Stimulated activated CD4-positive, alpha-beta T cell treated with anti-CD3 and anti-CD28 coated beads, Interleukin-4, amount 100 ng/mL, for 1 hour (primary cell): ENCODE data around the gene ZNF883.
"Not testable (repeated sequence)": the region's sequence is repeated elsewhere in the genome, so short reads cannot be mapped to it uniquely, and the experiment has no call there.

Experiments used
- DNase-seq: peaks from one replicate; pipeline ENCODE4 v3.0.0-alpha.2; 2020

The ZNF883 gene

GRCh38 chr9:113011911-113012381 lies at the start of gene ZNF883:
TSS of gene ZNF883 (minus strand) at chr9:113012192.
- DNase-seq = peak; percentile 16

GRCh38 chr9:113061072-113061850 lies 49.3 kb upstream of the ZNF883 start:
- not testable (repeated sequence) for DNase-seq

GRCh38 chr9:113059581-113060284 lies 47.7 kb upstream of the ZNF883 start:
- DNase-seq = peak; percentile 8

- no peak for DNase-seq
Measured at GRCh38 chr9:113057193-113057592, 45.2 kb upstream of the ZNF883 start.

- peak; percentile 74 for DNase-seq
Measured at GRCh38 chr9:113056191-113057106, 44.5 kb upstream of the ZNF883 start, which contains the start of gene ZFP37. TSS of gene ZFP37 (minus strand) at chr9:113056724. CDS start at chr9:113056688, 36 bp downstream.

GRCh38 chr9:113042884-113043657 lies 31.1 kb upstream of the ZNF883 start:
- no peak for DNase-seq

- DNase-seq = no peak
Measured at GRCh38 chr9:113026200-113026599, 14.2 kb upstream of the ZNF883 start.

- no peak for DNase-seq
Measured at GRCh38 chr9:113018247-113018646, 6.3 kb upstream of the ZNF883 start.

GRCh38 chr9:113012492-113012891 lies 500 bp upstream of the ZNF883 start:
- DNase-seq = no peak

- no peak for DNase-seq
Measured at GRCh38 chr9:113005777-113006176, 6.2 kb downstream of the ZNF883 start.

GRCh38 chr9:112997236-112997941 lies 14.6 kb downstream of the ZNF883 start:
- no peak for DNase-seq

GRCh38 chr9:112971415-112971814 lies 40.6 kb downstream of the ZNF883 start:
- DNase-seq = no peak

GRCh38 chr9:112970939-112971338 lies 41.1 kb downstream of the ZNF883 start:
- no peak for DNase-seq

- DNase-seq = no peak
Measured at GRCh38 chr9:112969730-112970129, 42.3 kb downstream of the ZNF883 start.

GRCh38 chr9:112955550-112955949 lies 56.4 kb downstream of the ZNF883 start:
- DNase-seq = no peak

- no peak for DNase-seq
Measured at GRCh38 chr9:112945620-112946208, 66.3 kb downstream of the ZNF883 start.

- no peak for DNase-seq
Measured at GRCh38 chr9:112939418-112939817, 72.6 kb downstream of the ZNF883 start.

- DNase-seq = no peak
Measured at GRCh38 chr9:112933696-112934095, 78.3 kb downstream of the ZNF883 start.

GRCh38 chr9:112925058-112925641 lies 86.8 kb downstream of the ZNF883 start:
- DNase-seq = no peak

- no peak for DNase-seq
Measured at GRCh38 chr9:112921549-112921948, 90.4 kb downstream of the ZNF883 start.

GRCh38 chr9:112917987-112918362 lies 94.0 kb downstream of the ZNF883 start:
- no peak for DNase-seq
